Activated effector memory CD4-positive, alpha-beta T cell treated with Interleukin-2 at 50 U/mL for 16 hours (primary cell): Measurements from ENCODE around the gene EGR2.
"Not testable (repeated sequence)": the region's sequence is repeated elsewhere in the genome, so short reads cannot be mapped to it uniquely, and the experiment has no call there.

Experiments used
- DNase-seq: peaks from one replicate; pipeline ENCODE4 v3.0.0-alpha.2; 2020

EGR2 gene

DNA sequence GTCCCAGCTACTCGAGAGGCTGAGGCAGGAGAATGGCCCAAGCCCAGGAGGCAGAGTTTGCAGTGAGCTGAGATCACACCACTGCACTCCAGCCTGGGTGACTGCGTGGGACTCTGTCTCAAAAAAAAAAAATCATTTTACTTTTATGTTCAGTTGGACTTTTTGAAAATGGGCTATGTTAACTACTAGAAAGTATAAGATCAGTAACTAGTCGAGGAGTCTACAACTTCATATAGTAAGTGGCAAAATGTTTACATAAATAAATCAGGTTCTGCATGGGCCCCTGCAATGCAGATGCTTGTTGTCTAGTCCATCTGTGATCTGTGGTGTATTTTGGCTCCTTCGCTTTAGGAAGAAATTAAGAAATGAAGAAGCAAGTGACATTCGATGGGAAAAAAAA lies 23.9 kb downstream of the EGR2 start:
- no peak for DNase-seq

DNA sequence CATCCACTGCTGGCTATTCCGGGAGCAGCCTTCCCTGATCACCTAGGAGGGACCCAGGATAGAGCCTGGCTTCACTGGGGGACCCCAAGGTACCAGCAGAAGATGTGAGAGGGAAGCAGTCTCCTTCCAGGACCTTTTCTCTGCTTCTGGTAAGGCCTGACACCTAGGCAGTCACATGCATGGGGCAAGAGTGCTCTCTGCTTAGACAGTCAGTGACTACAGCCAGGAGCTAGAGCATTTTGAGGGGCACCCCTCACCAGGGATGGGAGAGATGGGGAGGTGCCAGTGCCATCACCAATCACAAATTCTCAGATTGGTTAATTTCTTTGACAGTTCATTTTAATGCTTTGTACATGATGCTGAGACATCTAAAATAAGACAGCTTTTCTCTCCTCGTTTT lies 25.6 kb downstream of the EGR2 start:
- DNase-seq = no peak

DNA sequence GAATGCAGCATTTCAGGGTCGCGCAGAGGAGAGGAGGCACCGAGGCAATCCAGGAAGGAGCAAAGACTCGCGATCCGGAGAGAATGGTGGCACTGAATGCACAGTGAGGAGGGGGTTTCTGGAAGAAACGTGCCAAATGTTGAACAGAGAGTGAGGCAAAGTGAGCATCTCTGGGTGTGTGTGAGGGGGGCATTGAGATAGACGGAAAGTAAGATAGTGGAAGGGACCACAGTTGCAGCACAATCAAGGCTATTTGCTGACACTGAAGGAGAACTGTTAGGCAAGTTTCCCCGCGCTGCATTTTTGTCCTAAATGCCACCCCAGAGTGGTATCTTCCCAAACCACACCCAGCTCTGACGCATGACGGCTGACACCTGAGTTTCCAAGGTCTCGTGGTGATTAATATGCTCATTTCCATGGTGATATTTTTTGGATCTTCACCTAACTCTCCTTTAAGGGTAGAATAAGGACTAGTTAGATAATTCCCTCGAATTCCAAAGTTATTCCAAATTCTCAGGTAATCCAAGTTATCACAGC lies 26.1 kb downstream of the EGR2 start:
- DNase-seq = no peak

DNA sequence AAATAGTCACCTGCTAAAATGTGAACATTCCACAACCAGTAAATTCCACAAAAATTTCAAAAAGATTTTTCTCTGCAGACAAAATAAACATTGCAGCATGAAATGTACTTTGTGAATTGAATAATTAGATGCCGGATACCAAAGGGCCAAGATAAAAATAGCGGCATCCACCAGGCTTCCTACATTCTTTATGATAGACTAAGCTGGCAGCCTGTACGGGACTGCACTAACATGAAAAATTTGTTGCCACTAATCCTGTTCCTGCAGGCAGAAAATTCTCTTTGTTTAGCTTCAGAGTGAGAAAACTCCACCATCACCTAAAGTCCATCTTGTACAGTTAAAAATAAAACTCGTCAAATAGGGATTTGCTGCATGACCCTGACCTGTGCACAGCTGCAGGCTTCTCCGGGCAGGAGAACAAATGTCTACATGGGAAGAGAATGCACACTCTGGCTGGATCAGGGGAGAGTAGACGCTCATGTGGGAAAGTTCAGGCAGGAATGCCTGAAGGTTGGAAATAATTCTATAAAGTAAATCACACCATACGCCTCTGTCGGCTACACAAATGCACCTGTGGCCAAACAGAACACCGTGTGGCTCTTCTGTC lies 27.2 kb downstream of the EGR2 start:
- no peak for DNase-seq

DNA sequence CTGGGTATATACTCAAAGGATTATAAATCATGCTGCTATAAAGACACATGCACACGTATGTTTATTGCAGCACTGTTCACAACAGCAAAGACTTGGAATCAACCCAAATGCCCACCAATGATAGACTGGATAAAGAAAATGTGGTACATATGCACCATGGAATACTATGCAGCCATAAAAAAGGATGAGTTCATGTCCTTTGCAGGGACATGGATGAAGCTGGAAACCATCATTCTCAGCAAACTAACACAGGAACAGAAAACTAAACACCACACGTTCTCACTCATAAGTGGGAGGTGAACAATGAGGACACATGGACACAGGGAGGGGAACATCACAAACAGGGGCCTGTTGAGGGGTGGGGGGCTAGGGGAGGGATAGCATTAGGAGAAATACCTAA lies 27.9 kb downstream of the EGR2 start:
- DNase-seq = not testable (repeated sequence)

DNA sequence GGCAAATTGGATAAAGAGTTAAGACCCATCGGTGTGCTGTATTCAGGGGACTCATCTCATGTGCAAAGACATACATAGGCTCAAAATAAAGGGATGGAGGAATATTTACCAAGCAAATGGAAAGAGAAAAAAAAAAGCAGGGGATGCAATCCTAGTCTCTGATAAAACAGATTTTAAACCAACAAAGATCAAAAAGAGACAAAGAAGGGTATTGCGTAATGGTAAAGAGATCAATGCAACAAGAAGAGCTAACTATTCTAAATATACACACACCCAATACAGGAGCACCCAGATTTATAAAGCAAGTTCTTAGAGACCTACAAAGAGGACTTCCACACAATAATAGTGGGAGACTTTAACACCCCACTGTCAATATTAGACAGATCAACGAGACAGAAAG lies 31.6 kb downstream of the EGR2 start:
- not testable (repeated sequence) for DNase-seq

DNA sequence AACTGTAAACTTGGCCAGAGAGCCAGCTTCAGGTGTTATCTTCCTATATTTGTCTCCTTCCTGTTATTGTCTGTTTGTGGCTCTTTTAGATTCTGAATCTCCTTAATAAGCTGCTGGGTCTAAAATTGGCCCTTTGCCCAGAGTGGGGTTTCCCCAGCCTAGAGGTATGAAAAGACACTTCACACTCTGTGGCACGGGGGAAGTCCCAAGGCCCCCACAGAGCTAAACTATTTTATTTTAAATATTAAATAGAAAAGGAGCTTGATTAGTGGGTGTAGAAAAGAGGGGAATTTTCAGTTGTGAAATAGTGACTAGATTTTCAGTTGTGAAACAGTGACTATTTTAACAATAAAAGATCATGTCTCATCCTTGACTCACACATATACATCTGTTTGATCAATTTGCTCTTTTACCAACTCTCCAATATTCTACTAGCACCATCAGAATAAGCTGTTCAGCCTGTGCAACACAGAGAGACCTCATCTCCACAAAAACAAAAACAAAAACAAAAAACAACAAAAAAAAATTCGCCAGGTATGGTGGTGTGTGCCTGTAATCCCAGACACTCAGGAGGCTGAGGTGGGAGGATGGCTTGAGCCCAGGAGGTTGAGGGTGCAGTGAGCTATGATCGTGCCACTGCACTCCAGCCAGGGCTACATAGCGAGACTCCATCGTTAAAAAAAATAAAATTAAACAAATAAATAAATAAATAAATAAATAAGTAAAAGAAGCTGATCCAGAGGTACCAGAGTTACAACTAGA lies 36.5 kb downstream of the EGR2 start:
- peak; percentile 65 for DNase-seq

DNA sequence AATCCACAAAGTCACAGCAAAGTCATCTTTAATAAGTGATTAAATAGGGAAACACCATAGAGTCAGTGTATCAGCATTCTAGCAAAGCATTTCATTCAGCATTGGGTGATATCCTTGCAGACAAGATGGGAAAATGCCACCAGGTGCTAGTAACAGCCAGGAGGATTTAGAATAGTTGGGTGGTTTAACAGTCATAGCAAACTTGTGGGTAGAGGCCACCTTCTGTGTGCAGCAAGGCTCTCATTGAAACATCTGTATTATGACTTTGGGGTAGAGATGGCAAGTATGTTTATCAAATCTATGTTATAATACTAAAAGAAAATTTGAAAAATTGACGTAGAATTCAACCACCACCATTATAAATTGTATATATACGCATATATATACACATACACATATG lies 38.0 kb downstream of the EGR2 start:
- no peak for DNase-seq

DNA sequence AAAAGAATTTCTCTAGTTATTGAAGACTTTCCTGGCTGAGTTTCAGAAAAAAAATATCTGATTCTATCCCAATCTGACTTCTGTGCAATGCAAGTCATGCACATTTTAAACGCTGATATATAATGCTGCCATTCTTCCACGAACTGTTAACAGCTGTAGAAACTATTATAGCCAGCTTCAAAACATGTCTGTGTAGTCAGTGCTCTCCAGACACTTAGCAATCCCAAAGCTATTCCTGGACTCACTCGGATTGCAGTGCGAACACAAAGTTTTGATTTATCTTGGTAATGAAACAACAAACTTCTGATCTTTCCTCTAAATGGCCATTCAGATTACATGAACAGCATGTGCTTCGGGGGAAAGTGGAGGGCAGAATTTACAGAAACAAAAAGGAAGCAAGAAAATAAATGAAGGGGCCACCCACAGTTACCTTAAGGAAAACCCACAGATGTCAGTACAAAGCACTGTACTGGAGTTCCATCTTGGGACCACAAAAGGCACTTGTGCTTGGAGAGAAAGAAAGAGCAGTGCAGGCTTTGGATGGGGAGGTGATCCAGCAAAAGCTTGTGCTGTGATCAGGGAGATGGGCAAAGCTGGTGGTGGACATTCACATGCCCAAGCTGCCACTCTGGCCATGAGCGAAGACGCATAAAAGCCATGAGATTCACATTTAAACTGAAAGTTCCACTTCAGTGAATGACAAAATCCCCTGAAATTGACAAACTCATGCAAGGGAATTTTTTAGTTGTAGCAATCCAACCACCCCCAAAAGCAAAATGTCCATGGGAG lies 43.8 kb downstream of the EGR2 start:
- no peak for DNase-seq

DNA sequence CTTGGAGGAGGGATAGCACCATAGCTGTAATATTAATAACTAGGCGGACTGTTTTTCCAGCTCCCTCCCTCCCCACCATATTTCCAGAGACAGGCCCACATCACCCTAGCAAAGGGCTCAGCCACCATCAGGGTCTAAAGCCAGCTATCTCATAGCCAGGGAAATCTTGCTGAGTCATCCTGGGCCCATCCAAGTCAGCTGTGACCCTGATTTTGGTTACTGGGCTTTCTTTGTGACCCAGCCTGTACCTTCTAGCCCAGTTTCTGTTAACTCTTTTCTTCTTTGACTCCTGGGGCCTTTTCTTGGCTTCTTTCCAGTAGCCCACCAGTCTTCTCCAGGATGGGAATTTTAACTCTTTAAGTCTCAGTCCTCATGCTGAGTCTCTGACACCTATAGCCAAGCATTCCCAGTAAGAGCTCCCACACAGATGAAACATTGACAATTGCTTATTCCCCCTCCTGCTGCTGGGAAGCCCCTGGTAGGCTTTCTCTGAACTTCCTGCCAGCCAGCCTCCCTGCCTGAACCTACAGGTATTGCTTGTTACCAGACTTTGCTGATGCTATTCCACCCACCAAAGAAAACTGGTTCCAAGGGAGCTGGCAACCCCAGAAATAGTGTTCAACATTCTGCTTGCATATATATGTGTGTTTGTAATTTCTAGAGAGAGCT lies 46.5 kb downstream of the EGR2 start:
- DNase-seq = no peak

DNA sequence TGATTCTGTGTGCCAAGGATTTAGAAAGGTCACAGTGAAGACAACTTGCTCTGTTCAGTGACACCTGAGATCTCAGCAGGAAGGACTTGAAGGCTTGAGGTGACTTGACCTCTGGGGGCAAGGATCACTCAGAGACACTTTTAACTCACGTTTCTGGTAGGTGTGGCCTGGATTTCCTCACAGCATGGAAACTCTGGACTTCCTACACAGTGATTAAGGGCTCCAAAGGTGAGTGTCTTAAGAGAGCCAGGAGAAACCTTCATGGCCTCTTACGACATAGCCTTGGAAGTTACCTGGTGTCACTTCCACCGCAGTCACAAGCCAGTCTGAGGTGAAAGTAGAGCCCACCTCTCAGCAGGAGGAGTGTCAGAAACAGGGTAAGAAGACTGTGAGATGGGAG lies 49.8 kb downstream of the EGR2 start:
- no peak for DNase-seq

DNA sequence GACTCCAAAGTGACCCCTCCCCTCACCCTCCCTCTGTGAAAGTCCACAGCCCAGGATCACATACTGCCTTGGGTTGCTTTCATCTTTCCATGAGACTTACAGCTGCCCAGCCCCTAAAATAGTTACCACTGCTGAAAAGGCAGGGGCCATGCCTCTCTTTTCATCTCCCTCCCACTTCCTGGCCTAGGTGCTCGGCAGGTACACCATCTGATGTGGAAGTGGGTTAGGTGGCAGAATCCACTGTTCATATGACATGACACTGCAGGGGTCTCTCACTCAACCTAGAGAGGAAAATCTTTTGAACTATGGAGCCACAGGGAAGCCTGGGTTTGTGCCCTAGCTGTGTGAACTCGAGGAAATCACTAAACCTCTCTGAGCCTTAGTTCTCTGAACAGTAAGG lies 50.4 kb downstream of the EGR2 start:
- no peak for DNase-seq

DNA sequence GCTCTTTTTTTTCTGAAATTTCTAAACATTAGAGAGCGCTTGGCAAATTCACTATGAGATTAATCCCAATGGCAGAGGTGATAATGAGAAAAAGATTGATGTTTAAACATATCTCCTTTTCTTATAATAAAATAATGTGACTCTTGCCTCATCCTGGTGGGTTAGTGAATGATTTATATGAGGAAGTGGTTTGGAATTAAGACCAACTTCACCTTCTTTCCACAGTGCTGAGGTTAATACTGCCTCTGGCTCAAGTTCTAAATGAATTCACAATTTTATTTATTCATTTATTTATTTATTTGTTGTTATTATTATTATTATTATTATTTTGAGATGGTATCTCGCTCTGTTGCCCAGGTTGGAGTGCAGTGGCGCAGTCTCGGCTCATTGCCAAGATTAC lies 52.2 kb downstream of the EGR2 start:
- DNase-seq = no peak

DNA sequence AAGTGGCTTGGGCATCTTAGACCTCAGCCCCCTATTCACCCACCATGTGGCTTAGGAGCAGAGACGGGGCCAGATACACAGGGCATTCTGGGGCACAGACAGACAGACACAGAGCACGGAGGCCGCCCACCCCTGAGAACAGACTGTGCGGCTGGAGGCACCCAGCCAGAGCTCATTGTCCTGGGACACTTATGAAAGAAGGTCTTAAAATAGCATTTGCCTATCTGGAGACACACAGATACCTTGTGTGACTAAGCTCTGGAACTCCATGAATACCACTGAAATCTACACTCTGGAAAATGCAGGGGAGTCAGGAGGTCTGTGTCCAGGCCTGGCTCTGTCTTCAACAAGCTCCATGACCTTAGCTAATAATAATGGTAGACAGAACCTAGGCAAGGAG lies 53.0 kb downstream of the EGR2 start:
- no peak for DNase-seq
